AG09309 (cell line): ENCODE data around the gene SLC34A1.

ENCODE experiments used
- DNase-seq: peaks from one replicate; pipeline ENCODE4 v3.0.0-alpha.2; 2010; ENCODE audit warnings: low read depth
- H3K4me3 ChIP-seq: 2 replicates; pipeline ENCODE4 v1.5.1; 2011; ENCODE audit warnings: mild to moderate bottlenecking, low read depth, low read length, moderate library complexity; ENCODE audit not compliant: control insufficient read depth
- CTCF ChIP-seq: IDR thresholded peaks from 2 replicates; pipeline ENCODE4 v1.5.1; 2011; ENCODE audit warnings: mild to moderate bottlenecking, low read depth, low read length, inconsistent platforms; ENCODE audit not compliant: insufficient read depth, control insufficient read depth; ENCODE audit errors: missing control alignments

Gene SLC34A1

GRCh38 chr5:177384134-177384533 lies at the start of gene SLC34A1:
TSS of gene SLC34A1 (plus strand) at chr5:177384434. CDS start at chr5:177385742, 1,308 bp downstream.
- TF ChIP-seq CTCF = no peak
- no peak within 1 kb of the TSS for H3K4me3 ChIP-seq
- no peak for DNase-seq

GRCh38 chr5:177334781-177335700 lies 49.2 kb upstream of the SLC34A1 start:
- no peak for DNase-seq
- no peak for TF ChIP-seq CTCF
- H3K4me3 ChIP-seq = no peak overlapping the region

- TF ChIP-seq CTCF = no peak
- no peak for DNase-seq
- H3K4me3 ChIP-seq = no peak overlapping the region
Measured at GRCh38 chr5:177335701-177336065, 48.6 kb upstream of the SLC34A1 start.

GRCh38 chr5:177336112-177336511 lies 48.1 kb upstream of the SLC34A1 start:
- peak; percentile 28 for TF ChIP-seq CTCF
- DNase-seq = no peak
- H3K4me3 ChIP-seq = no peak overlapping the region

- no peak overlapping the region for H3K4me3 ChIP-seq
- no peak for TF ChIP-seq CTCF
- DNase-seq = no peak
Measured at GRCh38 chr5:177336603-177337494, 47.4 kb upstream of the SLC34A1 start.

GRCh38 chr5:177338251-177339106 lies 45.8 kb upstream of the SLC34A1 start:
- DNase-seq = no peak

More at GRCh38 chr5:177338251-177339106, 45.8 kb upstream of the SLC34A1 start:
- no peak overlapping the region for H3K4me3 ChIP-seq
- TF ChIP-seq CTCF = no peak
